Choroid plexus epithelial cell (primary cell): ENCODE results near the gene GNA15.
A peak's percentile ranks its signal among the peaks of the same experiment; 100 is the strongest.

Source experiments
- DNase-seq: peaks from one replicate; pipeline ENCODE4 v3.0.0-alpha.2; 2010; ENCODE audit warnings: low read depth
- H3K4me3 ChIP-seq: 2 replicates; pipeline ENCODE4 v1.5.1; 2011; ENCODE audit warnings: low read depth, mild to moderate bottlenecking, control low read depth, low read length, moderate library complexity
- CTCF ChIP-seq: conservative IDR thresholded peaks from 2 replicates; pipeline ENCODE4 v1.5.1; 2011; ENCODE audit warnings: low read depth, mild to moderate bottlenecking, control low read depth, inconsistent platforms, low read length, moderate library complexity

The GNA15 gene

GRCh38 chr19:3203805-3204645 is 68.2 kb downstream of the GNA15 start:
- no peak for DNase-seq
- TF ChIP-seq CTCF: no peak

GRCh38 chr19:3204646-3205275 is 68.9 kb downstream of the GNA15 start:
- no peak for TF ChIP-seq CTCF
- no peak for DNase-seq
- no peak overlapping the region for H3K4me3 ChIP-seq

More at GRCh38 chr19:3203805-3204645, 68.2 kb downstream of the GNA15 start:
- H3K4me3 ChIP-seq: no peak overlapping the region

- no peak for DNase-seq
- H3K4me3 ChIP-seq: no peak overlapping the region
- no peak for TF ChIP-seq CTCF
These were observed 70.6 kb downstream of the GNA15 start for GRCh38 chr19:3206216-3206953.

DNA sequence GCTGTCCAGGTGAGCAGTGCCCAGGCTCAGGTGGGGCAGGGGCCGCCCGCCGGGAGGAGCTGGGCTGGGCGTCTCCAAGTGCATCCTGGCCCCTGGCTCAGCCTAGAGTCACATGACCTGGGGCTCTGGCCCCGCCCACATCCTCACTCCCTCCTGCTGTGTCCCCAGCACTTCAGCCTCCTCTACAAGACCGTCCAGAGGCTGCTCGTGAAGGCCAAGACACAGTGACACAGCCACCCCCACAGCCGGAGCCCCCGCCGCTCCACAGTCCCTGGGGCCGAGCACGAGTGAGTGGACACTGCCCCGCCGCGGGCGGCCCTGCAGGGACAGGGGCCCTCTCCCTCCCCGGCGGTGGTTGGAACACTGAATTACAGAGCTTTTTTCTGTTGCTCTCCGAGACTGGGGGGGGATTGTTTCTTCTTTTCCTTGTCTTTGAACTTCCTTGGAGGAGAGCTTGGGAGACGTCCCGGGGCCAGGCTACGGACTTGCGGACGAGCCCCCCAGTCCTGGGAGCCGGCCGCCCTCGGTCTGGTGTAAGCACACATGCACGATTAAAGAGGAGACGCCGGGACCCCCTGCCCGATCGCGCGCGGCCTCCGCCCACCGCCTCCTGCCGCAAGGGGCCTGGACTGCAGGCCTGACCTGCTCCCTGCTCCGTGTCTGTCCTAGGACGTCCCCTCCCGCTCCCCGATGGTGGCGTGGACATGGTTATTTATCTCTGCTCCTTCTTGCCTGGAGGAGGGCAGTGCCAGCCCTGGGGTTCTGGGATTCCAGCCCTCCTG is 71.8 kb downstream of the GNA15 start:
- no peak overlapping the region for H3K4me3 ChIP-seq
- peak; percentile 43 for DNase-seq
- TF ChIP-seq CTCF: no peak

DNA sequence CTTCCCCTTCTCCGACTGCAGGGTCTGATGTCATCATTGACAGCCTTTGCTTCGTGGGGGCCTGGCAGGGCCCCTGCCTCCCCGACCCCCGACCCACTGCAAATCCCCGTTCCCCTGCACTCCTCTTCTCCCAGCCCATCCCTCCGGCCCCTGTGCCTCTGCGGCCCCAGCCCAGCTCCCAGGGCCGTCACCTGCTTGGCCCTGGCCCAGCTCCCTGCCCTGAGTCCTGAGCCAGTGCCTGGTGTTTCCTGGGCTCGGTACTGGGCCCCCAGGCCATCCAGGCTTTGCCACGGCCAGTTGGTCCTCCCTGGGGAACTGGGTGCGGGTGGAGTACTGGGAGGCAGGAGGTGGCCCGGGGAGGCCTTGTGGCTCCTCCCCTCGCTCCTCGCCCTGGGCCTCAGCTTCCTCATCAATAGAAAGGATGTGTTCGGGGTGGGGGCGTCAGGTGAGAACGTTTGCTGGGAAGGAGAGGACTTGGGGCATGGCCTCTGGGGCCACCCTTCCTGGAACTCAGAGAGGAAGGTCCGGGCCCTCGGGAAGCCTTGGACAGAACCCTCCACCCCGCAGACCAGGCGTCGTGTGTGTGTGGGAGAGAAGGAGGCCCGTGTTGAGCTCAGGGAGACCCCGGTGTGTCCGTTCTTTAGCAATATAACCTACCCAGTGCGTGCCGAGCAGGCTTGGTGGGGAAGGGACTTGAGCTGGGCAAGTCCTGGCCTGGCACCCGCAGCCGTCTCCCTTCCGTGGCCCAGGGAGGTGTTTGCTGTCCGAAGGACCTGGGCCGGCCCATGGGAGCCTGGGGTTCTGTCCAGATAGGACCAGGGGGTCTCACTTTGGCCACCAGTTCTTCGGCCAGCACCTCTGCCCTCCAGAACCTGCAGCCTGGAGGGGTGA is 72.7 kb downstream of the GNA15 start:
- H3K4me3 ChIP-seq: no peak overlapping the region
- no peak for DNase-seq
- TF ChIP-seq CTCF: no peak
